Measurements from ENCODE around the gene C10orf67. TPM values are rescaled to one million over a fixed set of nuclear protein-coding genes. Genes with fewer than 3 reads are reported as not detected.

Gene C10orf67
- total and polyA plus RNA-seq, 9 of the 15 experiments (the other 6 are each of a cell fraction or from before 2014, with no cell fraction given): not detected

DNA sequence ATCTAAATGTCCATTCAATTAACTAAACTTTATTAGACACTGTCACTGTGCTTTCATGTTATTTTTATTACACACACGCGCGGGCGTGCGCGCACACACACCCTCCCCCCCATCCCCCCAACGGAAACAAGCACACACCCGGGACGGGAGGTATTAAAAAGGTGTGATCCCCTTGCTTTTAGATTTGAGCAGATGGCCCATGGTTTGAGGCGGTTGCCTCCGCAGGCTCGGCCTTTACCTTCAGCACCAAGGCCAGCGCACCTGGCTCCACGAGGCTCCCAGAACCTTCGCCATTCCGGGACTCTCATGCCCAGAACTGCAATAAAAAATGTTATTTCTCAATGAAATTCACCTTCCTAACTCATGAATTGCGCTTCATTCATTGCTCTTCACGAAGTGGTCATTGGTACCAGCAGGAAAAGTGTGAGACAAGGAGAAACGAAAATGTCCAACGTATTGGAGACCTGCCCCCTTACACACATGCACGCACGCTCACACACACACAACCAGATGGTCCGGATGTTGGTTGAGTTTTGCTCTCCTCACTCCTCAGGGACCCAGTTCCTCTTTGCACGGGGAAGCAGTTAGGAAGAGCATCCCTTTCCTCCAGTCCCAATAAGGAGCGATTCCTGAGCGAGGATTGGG, 173.2 kb downstream of the C10orf67 start (continued):
- TF ChIP-seq ZNF436 (CRISPR knock-in tag; IDR thresholded peaks at IDR 0.05) (no peak), PTRF (tag; IDR thresholded peaks at IDR 0.05) (no peak), SRSF7 (optimal IDR thresholded peaks at IDR 0.05; ENCODE audit: low read depth, low read length) (no peak), PYGO2 (tag; IDR thresholded peaks at IDR 0.05) (no peak), ETV1 (tag; conservative IDR thresholded peaks at IDR 0.05; ENCODE audit: low read depth) (no peak), MAFG (tag; conservative IDR thresholded peaks at IDR 0.05) (no peak), MAFK (IDR thresholded peaks at IDR 0.05; ENCODE audit: low read length) (no peak), MXD1 (CRISPR knock-in tag; IDR thresholded peaks at IDR 0.05; ENCODE audit: borderline replicate concordance, poor library complexity, severe bottlenecking) (no peak), MAFF (IDR thresholded peaks at IDR 0.05; ENCODE audit: low read length) (no peak), ZNF408 (CRISPR knock-in tag; IDR thresholded peaks at IDR 0.05; ENCODE audit: low read depth) (no peak), ZNF696 (CRISPR knock-in tag; conservative IDR thresholded peaks at IDR 0.05) (no peak), ARID2 (IDR thresholded peaks at IDR 0.05) (no peak), DACH1 (IDR thresholded peaks at IDR 0.05; ENCODE audit: partially characterized antibody) (no peak), STAT5B (CRISPR knock-in tag; IDR thresholded peaks at IDR 0.05) (no peak), ETV5 (CRISPR knock-in tag; IDR thresholded peaks at IDR 0.05; ENCODE audit: low read depth) (no peak), USF1 (CRISPR knock-in tag; IDR thresholded peaks at IDR 0.05) (no peak), RUNX1 (IDR thresholded peaks at IDR 0.05; ENCODE audit: low read depth) (no peak), NFYB (IDR thresholded peaks at IDR 0.05; ENCODE audit: extremely low read depth, insufficient read length) (no peak), MYBL2 (IDR thresholded peaks at IDR 0.05; ENCODE audit: low read depth) (no peak), MYBL2 (CRISPR knock-in tag; IDR thresholded peaks at IDR 0.05; ENCODE audit: borderline replicate concordance) (no peak), PHF21A (IDR thresholded peaks at IDR 0.05; ENCODE audit: borderline replicate concordance, low read depth) (no peak), NFIX (CRISPR knock-in tag; IDR thresholded peaks at IDR 0.05; ENCODE audit: low read depth) (no peak), KDM2B (CRISPR knock-in tag; IDR thresholded peaks at IDR 0.05) (no peak), CHD4 (IDR thresholded peaks at IDR 0.05; ENCODE audit: insufficient read depth, insufficient replicate concordance, low read depth, low read length, poor library complexity, severe bottlenecking) (no peak), FUS (optimal IDR thresholded peaks at IDR 0.05; ENCODE audit: low read depth, low read length) (no peak), EHMT2 (IDR thresholded peaks at IDR 0.05) (peak; percentile 92)
- TF ChIP-seq, protein P1, sequence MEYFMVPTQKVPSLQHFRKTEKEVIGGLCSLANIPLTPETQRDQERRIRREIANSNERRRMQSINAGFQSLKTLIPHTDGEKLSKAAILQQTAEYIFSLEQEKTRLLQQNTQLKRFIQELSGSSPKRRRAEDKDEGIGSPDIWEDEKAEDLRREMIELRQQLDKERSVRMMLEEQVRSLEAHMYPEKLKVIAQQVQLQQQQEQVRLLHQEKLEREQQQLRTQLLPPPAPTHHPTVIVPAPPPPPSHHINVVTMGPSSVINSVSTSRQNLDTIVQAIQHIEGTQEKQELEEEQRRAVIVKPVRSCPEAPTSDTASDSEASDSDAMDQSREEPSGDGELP (CRISPR knock-in tag; IDR thresholded peaks at IDR 0.05; ENCODE audit: borderline replicate concordance): 0 out of 2 replicates have a peak, but pooled peaks have one; percentile 26

Data from K562 (cell line).